IMR-90 (cell line): Measurements from ENCODE around the gene CASS4. TPM values are rescaled to one million over a fixed set of nuclear protein-coding genes. Genes with fewer than 3 reads are reported as not detected.

ENCODE experiments used
- ATAC-seq: fragments of 200-7000 bp; cut with Tn5 transposase; 2 replicates; pipeline ENCODE4 v1.9.1; 2020; ENCODE audit warnings: low read depth, mild to moderate bottlenecking, moderate library complexity
- BruUV-seq: library from RNA; stranded (reverse); fragments of 400-500 nt; replicated peaks from 2 replicates; lab custom pipeline; 2021; lab: Mats Ljungman, UMichigan
- CTCF ChIA-PET: fragments of 300-600 bp; formaldehyde crosslinking; extraction: SDS; loops from one replicate; lab custom pipeline; 2021; ENCODE audit warnings: antibody characterized with exemption; lab: Yijun Ruan, JAX
- POLR2A ChIA-PET: fragments of 300-600 bp; sonication (Branson Sonifier 250); formaldehyde crosslinking; loops from one replicate; lab custom pipeline; 2022; ENCODE audit warnings: antibody characterized with exemption; ENCODE audit not compliant: unreplicated experiment; lab: Charles Lee
- DNase-seq: peaks from one replicate; pipeline ENCODE4 v3.0.0; 2013
- H2AFZ ChIP-seq: replicated peaks from 2 replicates; pipeline ENCODE3; 2013; ENCODE audit warnings: low read length, mild to moderate bottlenecking; ENCODE audit not compliant: poor library complexity
- H2AK5ac ChIP-seq: 2 replicates; pipeline ENCODE4 v1.6.1; 2013; ENCODE audit warnings: low read depth, low read length, inconsistent platforms
- H2AK9ac ChIP-seq: replicated peaks from 2 replicates; pipeline ENCODE3; 2013; ENCODE audit warnings: mild to moderate bottlenecking, low read depth, low read length, moderate library complexity; ENCODE audit not compliant: poor library complexity
- H2BK120ac ChIP-seq: 2 replicates; pipeline ENCODE4 v1.6.1; 2013; ENCODE audit warnings: low read depth, low read length, inconsistent platforms
- H2BK15ac ChIP-seq: 3 replicates; pipeline ENCODE4 v1.6.1; 2013; ENCODE audit warnings: low read depth, low read length, inconsistent platforms
- H2BK20ac ChIP-seq: 2 replicates; pipeline ENCODE4 v1.6.1; 2013; ENCODE audit warnings: low read depth, mild to moderate bottlenecking, inconsistent platforms, low read length, moderate library complexity
- H2BK5ac ChIP-seq: 2 replicates; pipeline ENCODE4 v1.6.1; 2013; ENCODE audit warnings: mild to moderate bottlenecking, low read depth, low read length, inconsistent platforms; ENCODE audit not compliant: poor library complexity, severe bottlenecking
- H3K14ac ChIP-seq: replicated peaks from 2 replicates; pipeline ENCODE4 v1.6.1; 2013; ENCODE audit warnings: low read depth, low read length, inconsistent platforms
- H3K18ac ChIP-seq: 2 replicates; pipeline ENCODE4 v1.6.1; 2013; ENCODE audit warnings: low read depth, low read length, control low read depth
- H3K23ac ChIP-seq: 2 replicates; pipeline ENCODE4 v1.6.1; 2013; ENCODE audit warnings: low read depth, low read length, inconsistent platforms
- H3K27ac ChIP-seq: 2 replicates; pipeline ENCODE4 v1.5.1; 2013; ENCODE audit warnings: mild to moderate bottlenecking, control low read depth, low read length; ENCODE audit not compliant: insufficient read depth
- H3K27me3 ChIP-seq: 2 replicates; pipeline ENCODE4 v1.6.1; 2013; ENCODE audit warnings: low read length; ENCODE audit not compliant: control insufficient read depth, insufficient read depth
- H3K36me3 ChIP-seq: 2 replicates; pipeline ENCODE4 v1.6.1; 2013; ENCODE audit warnings: low read length, mixed read lengths; ENCODE audit not compliant: control insufficient read depth, insufficient read depth
- H3K4ac ChIP-seq: 2 replicates; pipeline ENCODE4 v1.6.1; 2013; ENCODE audit warnings: low read depth, low read length, inconsistent platforms
- H3K4me1 ChIP-seq: 2 replicates; pipeline ENCODE4 v1.6.1; 2013; ENCODE audit warnings: low read length, mixed read lengths; ENCODE audit not compliant: control insufficient read depth, insufficient read depth
- H3K4me2 ChIP-seq: 2 replicates; pipeline ENCODE4 v1.6.1; 2013; ENCODE audit warnings: low read depth, mild to moderate bottlenecking, control low read depth, low read length, moderate library complexity
- H3K4me3 ChIP-seq: 2 replicates; pipeline ENCODE4 v1.5.1; 2013; ENCODE audit warnings: low read depth, mild to moderate bottlenecking, control low read depth, low read length, moderate library complexity; ENCODE audit not compliant: insufficient read depth
- H3K56ac ChIP-seq: 2 replicates; pipeline ENCODE4 v1.6.1; 2013; ENCODE audit warnings: low read length, inconsistent platforms; ENCODE audit not compliant: insufficient read depth; ENCODE audit errors: extremely low read depth
- H3K79me1 ChIP-seq, 2 experiments: 2 replicates each; pipeline ENCODE4 v1.6.1; 2013; ENCODE audit warnings: low read length in 2 of 2, inconsistent platforms in 1 of 2, low read depth in 1 of 2
- H3K9ac ChIP-seq: 2 replicates; pipeline ENCODE4 v1.6.1; 2013; ENCODE audit warnings: low read depth, low read length, control low read depth
- H3K9me1 ChIP-seq: 2 replicates; pipeline ENCODE4 v1.6.1; 2013; ENCODE audit warnings: low read length, inconsistent platforms; ENCODE audit not compliant: insufficient read depth
- H3K9me3 ChIP-seq: 2 replicates; pipeline ENCODE4 v1.6.1; 2013; ENCODE audit warnings: low read length; ENCODE audit not compliant: control insufficient read depth, insufficient read depth
- H4K20me1 ChIP-seq: 2 replicates; pipeline ENCODE4 v1.6.1; 2013; ENCODE audit warnings: low read length, inconsistent platforms; ENCODE audit not compliant: insufficient read depth
- H4K5ac ChIP-seq: 2 replicates; pipeline ENCODE4 v1.6.1; 2013; ENCODE audit warnings: mild to moderate bottlenecking, low read depth, low read length, control low read depth
- H4K8ac ChIP-seq, 2 experiments: 2 replicates each; pipeline ENCODE4 v1.6.1; 2013; ENCODE audit warnings: low read depth in 2 of 2, low read length in 2 of 2, control low read depth in 1 of 2, inconsistent platforms in 1 of 2
- H4K91ac ChIP-seq: 2 replicates; pipeline ENCODE4 v1.6.1; 2013; ENCODE audit warnings: low read depth, low read length, inconsistent platforms; ENCODE audit not compliant: insufficient read depth
- BHLHE40 ChIP-seq: fragments of 150-350 bp; IDR thresholded peaks from 2 replicates; pipeline ENCODE4 v1.6.1; 2016; ENCODE audit warnings: mild to moderate bottlenecking, low read depth, low read length
- CEBPB ChIP-seq: IDR thresholded peaks from 2 replicates; pipeline ENCODE4 v1.6.1; 2012; ENCODE audit warnings: low read depth, low read length, improper control_type of control experiment
- CHD1 ChIP-seq: IDR thresholded peaks from 2 replicates; pipeline ENCODE4 v1.6.1; 2012; ENCODE audit warnings: low read depth, low read length, improper control_type of control experiment
- CTCF ChIP-seq: conservative IDR thresholded peaks from 2 replicates; pipeline ENCODE4 v1.5.1; 2012; ENCODE audit warnings: mild to moderate bottlenecking, low read depth, low read length, improper control_type of control experiment
- ELK1 ChIP-seq: fragments of 150-350 bp; IDR thresholded peaks from 2 replicates; pipeline ENCODE4 v1.6.1; 2016; ENCODE audit warnings: low read depth, mild to moderate bottlenecking, low read length, moderate library complexity, borderline replicate concordance
- FOS ChIP-seq: fragments of 150-350 bp; IDR thresholded peaks from 2 replicates; pipeline ENCODE4 v1.6.1; 2016; ENCODE audit warnings: low read depth, low read length
- MAFK ChIP-seq: IDR thresholded peaks from 2 replicates; pipeline ENCODE4 v1.6.1; 2012; ENCODE audit warnings: low read depth, low read length, improper control_type of control experiment
- MAZ ChIP-seq: IDR thresholded peaks from 2 replicates; pipeline ENCODE4 v1.6.1; 2012; ENCODE audit warnings: low read depth, mild to moderate bottlenecking, low read length, improper control_type of control experiment, moderate library complexity, borderline replicate concordance
- MXI1 ChIP-seq: IDR thresholded peaks from 2 replicates; pipeline ENCODE4 v1.6.1; 2012; ENCODE audit warnings: low read depth, mild to moderate bottlenecking, low read length, moderate library complexity, borderline replicate concordance
- NFE2L2 ChIP-seq: fragments of 150-350 bp; IDR thresholded peaks from 2 replicates; pipeline ENCODE4 v1.6.1; 2016; ENCODE audit warnings: low read depth, mild to moderate bottlenecking, low read length
- POLR2A ChIP-seq: IDR thresholded peaks from 2 replicates; pipeline ENCODE4 v1.6.1; 2012; ENCODE audit warnings: mild to moderate bottlenecking, low read depth, low read length
- RAD21 ChIP-seq: IDR thresholded peaks from 2 replicates; pipeline ENCODE4 v1.6.1; 2012; ENCODE audit warnings: low read length, improper control_type of control experiment
- RCOR1 ChIP-seq: IDR thresholded peaks from 2 replicates; pipeline ENCODE4 v1.6.1; 2012; ENCODE audit warnings: mild to moderate bottlenecking, low read length, improper control_type of control experiment; ENCODE audit not compliant: insufficient replicate concordance
- RFX5 ChIP-seq: IDR thresholded peaks from 2 replicates; pipeline ENCODE4 v1.8.0; 2012; ENCODE audit warnings: low read depth, mild to moderate bottlenecking, low read length, moderate library complexity
- SMC3 ChIP-seq: fragments of 150-350 bp; IDR thresholded peaks from 2 replicates; pipeline ENCODE4 v1.6.1; 2016; ENCODE audit warnings: low read depth, mild to moderate bottlenecking, antibody characterized with exemption, low read length, moderate library complexity
- USF2 ChIP-seq: fragments of 150-350 bp; IDR thresholded peaks from 2 replicates; pipeline ENCODE4 v1.6.1; 2017; ENCODE audit warnings: mild to moderate bottlenecking, antibody characterized with exemption, low read length, low read depth
- WGBS, 2 experiments: methylation state at CpG; one replicate each; pipeline versions ENCODE4 v1.1.5 to v1.1.7; 2013; ENCODE audit warnings: missing lambda C conversion rate in 2 of 2; ENCODE audit not compliant: insufficient read length in 1 of 2; ENCODE audit errors: extremely low coverage in 2 of 2; 5-methylcytosine and 5-hydroxymethylcytosine counted together
- dilution Hi-C: fragments of 300-500 bp; cut with HindIII; formaldehyde crosslinking; loops from one replicate; pipeline ENCODE4 v1.14.3; 2018; ENCODE audit warnings: low sequenced_read_pairs; ENCODE audit not compliant: unreplicated experiment
- in situ Hi-C: fragments of 300-500 bp; cut with MboI; formaldehyde crosslinking; loops from 3 replicates; pipeline ENCODE4 v1.14.3; 2019; ENCODE audit warnings: low sequenced_read_pairs, inconsistent platforms, mixed read lengths
- intact Hi-C: fragments of 100-400 bp; cut with micrococcal nuclease; formaldehyde crosslinking; loops from 2 replicates; pipeline ENCODE4 v1.10.0; 2022
- polyA plus RNA-seq, 3 experiments: library from polyadenylated mRNA; depleted of rRNA; stranded (reverse); fragments of >200 nt; gene quantifications; 2 replicates each; pipeline ENCODE4 v1.2.3, GENCODE V29; 2012; ENCODE audit warnings: low replicate concordance in 1 of 3
- total RNA-seq: library from RNA; depleted of rRNA; stranded (reverse); fragments of >200 nt; gene quantifications from 2 replicates; pipeline ENCODE4 v1.2.3, GENCODE V29; 2012

Gene CASS4
- total and polyA plus RNA-seq, 2 of the 4 experiments (the other 2 are of a cell fraction) = 25.8 to 26.5 TPM

DNA sequence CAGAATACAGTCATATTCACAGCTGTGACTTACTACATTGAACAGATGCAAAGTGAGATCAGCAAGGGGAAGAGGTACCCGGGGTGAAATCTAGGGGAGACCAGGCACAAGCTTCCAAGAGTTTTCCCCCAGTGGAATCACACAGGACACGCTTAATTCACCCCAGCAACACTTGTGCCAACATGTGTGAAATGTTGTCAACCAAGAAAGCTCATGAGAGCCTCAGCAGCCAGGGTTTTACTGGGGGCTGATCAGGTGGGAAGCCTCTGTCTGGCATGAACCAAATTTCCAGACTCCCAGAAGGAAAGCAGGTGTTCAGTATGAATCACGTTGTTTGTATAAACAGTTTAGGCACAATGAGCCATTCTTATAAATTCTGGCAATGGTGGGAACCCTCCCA, 49.5 kb downstream of the CASS4 start:
- Histone ChIP-seq H3K27ac (no peak overlapping the region), H2AK5ac (no peak overlapping the region), H3K4me2 (no peak overlapping the region), H3K14ac (no peak overlapping the region), H3K9me1 (no peaks in the 10 kb centered on the region; the same call in 1 of the 2 replicates), H4K91ac (no peak overlapping the region), H3K9me3 (no peaks in the 10 kb centered on the region), H3K18ac (no peak overlapping the region), H3K27me3 (no peaks in the 10 kb centered on the region), H2BK20ac (no peak overlapping the region), H2BK15ac (no peak overlapping the region), H3K4ac (no peak overlapping the region), H3K9ac (no peak overlapping the region), H3K79me1 (no peaks in the 10 kb centered on the region), H4K8ac (no peak overlapping the region), H2BK120ac (no peak overlapping the region), H2AFZ (no peak overlapping the region), H3K23ac (no peak overlapping the region), H3K56ac (no peak overlapping the region), H2AK9ac (no peak overlapping the region), H3K36me3 (peaks cover 14% of the 10 kb centered on the region; the same call in 1 of the 2 replicates), H3K4me1 (no peaks in the 10 kb centered on the region), H4K20me1 (no peaks in the 10 kb centered on the region), H2BK5ac (no peak overlapping the region), H4K5ac (no peak overlapping the region), H3K4me3 (no peak overlapping the region)
- in situ Hi-C loops = loop anchor here (5.0 kb wide), 1 partner anchor 64 kb away; no protein-coding TSS in a partner anchor
- ChIA-PET CTCF (no interaction called here), POLR2A (no interaction called here)
- BruUV-seq = no TSS peak
- DNase-seq (peak; percentile 31), ATAC-seq (no peak; the same call in 1 of the 2 replicates)
- no CpG with 5 or more reads among the region's 3 CpGs for WGBS, 2 experiments
- dilution Hi-C loops = no loop called here
- intact Hi-C loops = no loop called here
- TF ChIP-seq RCOR1 (no peak), NFE2L2 (no peak), CEBPB (no peak), SMC3 (no peak), RAD21 (no peak), BHLHE40 (no peak), CTCF (no peak), MAZ (no peak), MXI1 (no peak), USF2 (no peak), RFX5 (no peak), POLR2A (no peak), ELK1 (no peak), MAFK (no peak), FOS (no peak), CHD1 (no peak)
